K562 (cell line): Measurements from ENCODE around the gene PRKCQ.

Experiments used
- CAMTA2 ChIP-seq: fragments of 250-450 bp; sonication (Bioruptor Pico); conservative IDR thresholded peaks from 2 replicates; pipeline ENCODE4 v1.5.1; 2022
- CREB1 ChIP-seq, 2 experiments: sonication (generic) in 1 of 2; formaldehyde crosslinking in 1 of 2; IDR thresholded peaks; 2 replicates each; pipeline versions ENCODE4 v1.6.1 to v1.8.0; 2012 to 2022; ENCODE audit warnings: inconsistent platforms in 1 of 2, mild to moderate bottlenecking in 1 of 2, missing genetic modification reagents in 1 of 2, moderate library complexity in 1 of 2
- CTCF ChIP-seq, 3 experiments: IDR thresholded peaks in 2 of 3; conservative IDR thresholded peaks in 1 of 3; 2 replicates each; pipeline ENCODE4 v1.5.1; 2011 to 2012; ENCODE audit warnings: low read length in 3 of 3, mild to moderate bottlenecking in 3 of 3, control low read depth in 2 of 3, improper control_type of control experiment in 1 of 3, inconsistent platforms in 1 of 3, low read depth in 1 of 3, mixed read lengths in 1 of 3, moderate library complexity in 1 of 3; ENCODE audit not compliant: insufficient read depth in 2 of 3
- FOXJ3 ChIP-seq: sonication (generic); formaldehyde crosslinking; IDR thresholded peaks from 2 replicates; pipeline ENCODE4 v1.4.0; 2020; ENCODE audit warnings: mild to moderate bottlenecking, missing genetic modification reagents
- GTF2E2 ChIP-seq: fragments of 200-800 bp; sonication (Bioruptor generic); IDR thresholded peaks from 2 replicates; pipeline ENCODE4 v1.6.1; 2016; ENCODE audit warnings: missing genetic modification characterization, missing compliant biosample characterization
- KLF16 ChIP-seq: IDR thresholded peaks from 2 replicates; pipeline ENCODE4 v1.6.1; 2016; ENCODE audit warnings: antibody characterized with exemption
- MAZ ChIP-seq, 2 experiments: fragments of 450-650 bp in 1 of 2; sonication (generic) in 1 of 2; formaldehyde crosslinking; IDR thresholded peaks in 1 of 2; conservative IDR thresholded peaks in 1 of 2; 2 replicates each; pipeline versions ENCODE4 v1.4.0 to v1.5.0; 2020; ENCODE audit warnings: mild to moderate bottlenecking in 1 of 2, missing genetic modification reagents in 1 of 2
- MEF2D ChIP-seq: conservative IDR thresholded peaks from 2 replicates; pipeline ENCODE4 v1.6.1; 2016; ENCODE audit warnings: low read depth, missing genetic modification characterization, missing compliant biosample characterization
- SIRT6 ChIP-seq: IDR thresholded peaks from one replicate; pipeline ENCODE4 v1.6.1; 2012; ENCODE audit warnings: low read depth, mild to moderate bottlenecking, control low read depth, inconsistent platforms, low read length, moderate library complexity
- SP1 ChIP-seq: sonication (generic); formaldehyde crosslinking; IDR thresholded peaks from 2 replicates; pipeline ENCODE4 v1.8.1; 2022; ENCODE audit warnings: mild to moderate bottlenecking, missing genetic modification reagents
- TCF7L2 ChIP-seq: fragments of 150-350 bp; IDR thresholded peaks from 2 replicates; pipeline ENCODE4 v1.6.1; 2016; ENCODE audit warnings: low read depth, mild to moderate bottlenecking, low read length, moderate library complexity
- U2AF2 ChIP-seq: fragments of 200-400 bp; formaldehyde crosslinking; optimal IDR thresholded peaks from 2 replicates; pipeline ENCODE3; 2017; ENCODE audit warnings: low read depth, mild to moderate bottlenecking, low read length
- TF ChIP-seq, protein P1 (sequence below), 2 experiments: fragments of 150-350 bp in 1 of 2; IDR thresholded peaks; 2 replicates each; pipeline ENCODE4 v1.6.1; 2012 to 2016; ENCODE audit warnings: low read depth in 2 of 2, low read length in 2 of 2, mild to moderate bottlenecking in 1 of 2, moderate library complexity in 1 of 2

DNA sequence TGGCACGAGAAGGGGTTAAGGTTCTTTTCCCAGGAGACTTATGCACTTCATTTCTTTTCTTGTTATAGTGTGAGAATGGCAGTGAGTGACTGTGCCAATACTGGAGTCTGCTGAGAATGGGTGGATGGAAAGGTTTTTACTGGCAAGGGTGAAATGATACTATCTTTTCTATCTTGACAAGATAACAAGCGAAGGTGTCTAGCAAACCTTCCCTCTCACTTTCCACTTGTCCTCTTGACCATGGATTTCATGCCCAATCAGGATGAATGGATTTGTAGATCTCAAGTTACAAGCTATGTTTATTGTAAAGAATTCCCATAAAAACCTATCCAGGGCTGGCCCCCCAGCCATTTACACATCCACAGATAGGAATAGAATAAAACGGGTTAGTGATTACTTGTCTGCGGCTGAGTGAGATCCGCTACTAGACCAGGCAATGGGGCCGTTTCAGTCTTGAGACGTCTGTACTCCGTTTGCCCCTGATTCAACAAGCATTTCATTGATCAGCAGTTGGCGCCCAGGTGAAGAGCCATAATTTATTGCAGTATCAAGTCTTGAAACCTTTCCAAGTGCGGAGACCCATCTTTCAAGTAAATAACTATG, 152.6 kb downstream of the PRKCQ start:
- no peak for TF ChIP-seq CREB1 (IDR thresholded peaks at IDR 0.05)
- TF ChIP-seq CREB1 (CRISPR knock-in tag; IDR thresholded peaks at IDR 0.05) = no peak
- TF ChIP-seq CTCF (IDR thresholded peaks at IDR 0.05 in 2 of 3, conservative IDR thresholded peaks at IDR 0.05 in 1 of 3; ENCODE audit: insufficient read depth in 2 of 3, low read depth in 1 of 3, low read length in 3 of 3) = no peak
- no peak for TF ChIP-seq U2AF2
- TF ChIP-seq KLF16 = no peak
- no peak for TF ChIP-seq CAMTA2 (CRISPR knock-in tag)
- TF ChIP-seq, protein P1, sequence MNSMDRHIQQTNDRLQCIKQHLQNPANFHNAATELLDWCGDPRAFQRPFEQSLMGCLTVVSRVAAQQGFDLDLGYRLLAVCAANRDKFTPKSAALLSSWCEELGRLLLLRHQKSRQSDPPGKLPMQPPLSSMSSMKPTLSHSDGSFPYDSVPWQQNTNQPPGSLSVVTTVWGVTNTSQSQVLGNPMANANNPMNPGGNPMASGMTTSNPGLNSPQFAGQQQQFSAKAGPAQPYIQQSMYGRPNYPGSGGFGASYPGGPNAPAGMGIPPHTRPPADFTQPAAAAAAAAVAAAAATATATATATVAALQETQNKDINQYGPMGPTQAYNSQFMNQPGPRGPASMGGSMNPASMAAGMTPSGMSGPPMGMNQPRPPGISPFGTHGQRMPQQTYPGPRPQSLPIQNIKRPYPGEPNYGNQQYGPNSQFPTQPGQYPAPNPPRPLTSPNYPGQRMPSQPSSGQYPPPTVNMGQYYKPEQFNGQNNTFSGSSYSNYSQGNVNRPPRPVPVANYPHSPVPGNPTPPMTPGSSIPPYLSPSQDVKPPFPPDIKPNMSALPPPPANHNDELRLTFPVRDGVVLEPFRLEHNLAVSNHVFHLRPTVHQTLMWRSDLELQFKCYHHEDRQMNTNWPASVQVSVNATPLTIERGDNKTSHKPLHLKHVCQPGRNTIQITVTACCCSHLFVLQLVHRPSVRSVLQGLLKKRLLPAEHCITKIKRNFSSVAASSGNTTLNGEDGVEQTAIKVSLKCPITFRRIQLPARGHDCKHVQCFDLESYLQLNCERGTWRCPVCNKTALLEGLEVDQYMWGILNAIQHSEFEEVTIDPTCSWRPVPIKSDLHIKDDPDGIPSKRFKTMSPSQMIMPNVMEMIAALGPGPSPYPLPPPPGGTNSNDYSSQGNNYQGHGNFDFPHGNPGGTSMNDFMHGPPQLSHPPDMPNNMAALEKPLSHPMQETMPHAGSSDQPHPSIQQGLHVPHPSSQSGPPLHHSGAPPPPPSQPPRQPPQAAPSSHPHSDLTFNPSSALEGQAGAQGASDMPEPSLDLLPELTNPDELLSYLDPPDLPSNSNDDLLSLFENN (IDR thresholded peaks at IDR 0.05; ENCODE audit: low read depth in 2 of 2, low read length in 2 of 2) = no peak
- TF ChIP-seq FOXJ3 (CRISPR knock-in tag) = no peak
- no peak for TF ChIP-seq SIRT6
- no peak for TF ChIP-seq GTF2E2 (tag)
- TF ChIP-seq MAZ (CRISPR knock-in tag; conservative IDR thresholded peaks at IDR 0.05 in 1 of 2, IDR thresholded peaks at IDR 0.05 in 1 of 2) = no peak
- TF ChIP-seq TCF7L2 = no peak
- no peak for TF ChIP-seq MEF2D (tag)
- no peak for TF ChIP-seq SP1
